ENCODE measurements around the gene SFXN1. TPM values are rescaled to one million over a fixed set of nuclear protein-coding genes. Genes with fewer than 3 reads are reported as not detected.

Gene SFXN1
- total and polyA plus RNA-seq, 2 donors (not counting 3 experiments of a cell fraction or from before 2014, with no cell fraction given), result 61.7 to 69.3 TPM

DNA sequence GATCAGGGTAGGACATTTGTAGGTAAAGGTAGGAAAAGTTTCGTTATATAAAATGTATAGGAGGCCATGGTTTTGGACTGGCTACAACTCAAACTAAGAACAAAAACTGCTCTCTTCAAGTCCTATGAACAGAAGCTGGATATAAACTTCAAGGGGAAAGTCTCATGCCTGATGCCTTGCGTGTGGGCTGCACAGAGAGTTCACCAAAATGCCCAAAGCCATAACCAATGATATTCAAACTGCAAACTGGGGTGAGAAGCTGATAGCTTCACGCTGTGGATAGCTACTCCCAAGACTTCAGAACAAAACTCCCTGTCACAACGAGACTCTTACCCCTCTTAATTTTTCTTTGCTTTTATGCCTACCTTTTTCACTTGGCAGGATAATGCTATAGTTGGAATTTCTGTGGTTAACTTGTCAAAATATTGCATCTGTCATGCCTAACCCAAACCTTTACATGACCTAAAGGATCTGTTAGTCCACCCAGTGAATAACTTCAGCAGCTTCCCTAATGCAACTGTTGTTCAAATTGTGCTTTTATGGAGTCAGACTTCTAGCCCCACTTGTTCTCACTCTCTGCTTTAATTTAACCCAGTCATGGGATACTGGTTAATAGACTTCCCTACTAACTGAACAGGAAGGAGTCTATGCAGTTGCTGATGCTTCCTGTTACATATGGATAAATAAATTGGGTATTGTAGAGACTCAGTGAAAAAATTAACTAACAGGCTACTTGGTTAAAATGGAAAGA is 71.9 kb downstream of the SFXN1 start:
- dilution Hi-C loops (cut with MboI; ENCODE audit: extremely low pct_ligation_motif_present, low sequenced_read_pairs), result no loop called here
- no peak overlapping the region for H3K9ac ChIP-seq (replicated peaks; ENCODE audit: extremely low read depth, insufficient read depth, low read length)
- FAIRE-seq, result no peak

More for the DNA sequence above, 71.9 kb downstream of the SFXN1 start:
- BruUV-seq (replicated peaks), result no TSS peak
- Histone ChIP-seq H3K4me2 (ENCODE audit: insufficient read depth, low read length) (no peak overlapping the region), H3K4me1 (ENCODE audit: control insufficient read depth, extremely low read depth, insufficient read depth, low read length) (no peaks in the 10 kb centered on the region), H4K20me1 (replicated peaks; ENCODE audit: control insufficient read depth, extremely low read depth, insufficient read depth, low read length) (no peaks in the 10 kb centered on the region), H3K27me3 (ENCODE audit: control insufficient read depth in 2 of 2, insufficient read depth in 2 of 2, low read length in 2 of 2) (no peaks in the 10 kb centered on the region), H3K36me3 (ENCODE audit: control insufficient read depth in 2 of 2, extremely low read depth in 1 of 2, insufficient read depth in 2 of 2, low read length in 2 of 2) (no peaks in the 10 kb centered on the region), H2AFZ (ENCODE audit: low read depth, low read length) (no peak overlapping the region), H3K9me3 (replicated peaks; ENCODE audit: control insufficient read depth, insufficient read depth, low read length) (no peaks in the 10 kb centered on the region), H3K79me2 (ENCODE audit: control insufficient read depth, insufficient read depth, low read length) (no peaks in the 10 kb centered on the region), H3K4me3 (replicated peaks in 1 of 3; ENCODE audit: insufficient read depth in 1 of 3, low read depth in 1 of 3, low read length in 3 of 3) (no peak overlapping the region), H3K9me1 (replicated peaks; ENCODE audit: control insufficient read depth, extremely low read depth, insufficient read depth, low read length) (no peaks in the 10 kb centered on the region), H3K27ac (ENCODE audit: insufficient read depth, low read depth, low read length) (no peak overlapping the region)
- POLR2A ChIA-PET, result no interaction called here
- no peak for DNase-seq (ENCODE audit: low read depth, low spot score)
- intact Hi-C loops (cut with micrococcal nuclease), result no loop called here
- CTCF ChIA-PET, result interaction anchor here (1.4 kb wide), 1 partner anchor 12 kb away, joined by 3 read pairs; no protein-coding TSS in a partner anchor
- TF ChIP-seq JUN (IDR thresholded peaks at IDR 0.05; ENCODE audit: borderline replicate concordance, insufficient read depth, insufficient read length, low read depth) (no peak), POLR2A (IDR thresholded peaks at IDR 0.05; ENCODE audit: low read depth, low read length) (no peak), FOS (IDR thresholded peaks at IDR 0.05; ENCODE audit: borderline replicate concordance, insufficient read depth, low read length) (no peak), GATA2 (IDR thresholded peaks at IDR 0.05; ENCODE audit: insufficient read depth, insufficient read length, low read depth, low read length) (no peak), EZH2 (IDR thresholded peaks at IDR 0.05; ENCODE audit: borderline replicate concordance, low read depth, low read length, severe bottlenecking) (no peak), MYC (IDR thresholded peaks at IDR 0.05; ENCODE audit: low read depth, low read length) (no peak), POLR2AphosphoS5 (IDR thresholded peaks at IDR 0.05; ENCODE audit: insufficient read depth, low read depth, low read length) (no peak)
- TF ChIP-seq, protein P1, sequence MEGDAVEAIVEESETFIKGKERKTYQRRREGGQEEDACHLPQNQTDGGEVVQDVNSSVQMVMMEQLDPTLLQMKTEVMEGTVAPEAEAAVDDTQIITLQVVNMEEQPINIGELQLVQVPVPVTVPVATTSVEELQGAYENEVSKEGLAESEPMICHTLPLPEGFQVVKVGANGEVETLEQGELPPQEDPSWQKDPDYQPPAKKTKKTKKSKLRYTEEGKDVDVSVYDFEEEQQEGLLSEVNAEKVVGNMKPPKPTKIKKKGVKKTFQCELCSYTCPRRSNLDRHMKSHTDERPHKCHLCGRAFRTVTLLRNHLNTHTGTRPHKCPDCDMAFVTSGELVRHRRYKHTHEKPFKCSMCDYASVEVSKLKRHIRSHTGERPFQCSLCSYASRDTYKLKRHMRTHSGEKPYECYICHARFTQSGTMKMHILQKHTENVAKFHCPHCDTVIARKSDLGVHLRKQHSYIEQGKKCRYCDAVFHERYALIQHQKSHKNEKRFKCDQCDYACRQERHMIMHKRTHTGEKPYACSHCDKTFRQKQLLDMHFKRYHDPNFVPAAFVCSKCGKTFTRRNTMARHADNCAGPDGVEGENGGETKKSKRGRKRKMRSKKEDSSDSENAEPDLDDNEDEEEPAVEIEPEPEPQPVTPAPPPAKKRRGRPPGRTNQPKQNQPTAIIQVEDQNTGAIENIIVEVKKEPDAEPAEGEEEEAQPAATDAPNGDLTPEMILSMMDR (IDR thresholded peaks at IDR 0.05; ENCODE audit: extremely low read depth in 1 of 2, insufficient read depth in 1 of 2, low read depth in 1 of 2, low read length in 2 of 2), result no peak
- TF ChIP-seq, protein P2, sequence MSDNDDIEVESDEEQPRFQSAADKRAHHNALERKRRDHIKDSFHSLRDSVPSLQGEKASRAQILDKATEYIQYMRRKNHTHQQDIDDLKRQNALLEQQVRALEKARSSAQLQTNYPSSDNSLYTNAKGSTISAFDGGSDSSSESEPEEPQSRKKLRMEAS (IDR thresholded peaks at IDR 0.05; ENCODE audit: insufficient read depth, insufficient read length), result no peak
